WI38 (cell line): ENCODE results near the gene RHOA.
"Not testable (repeated sequence)": the region's sequence is repeated elsewhere in the genome, so short reads cannot be mapped to it uniquely, and the experiment has no call there.

Experiments used
- H3K4me3 ChIP-seq: 2 replicates; pipeline ENCODE4 v1.5.1; 2011; ENCODE audit warnings: low read depth, mild to moderate bottlenecking, control low read depth, low read length
- TF ChIP-seq, protein P1 (sequence below): IDR thresholded peaks from 2 replicates; pipeline ENCODE4 v1.5.1; 2012; ENCODE audit warnings: low read depth, mild to moderate bottlenecking, control low read depth, low read length

The RHOA gene

GRCh38 chr3:49399461-49399860 is 12.3 kb downstream of the RHOA start:
- TF ChIP-seq, protein P1, sequence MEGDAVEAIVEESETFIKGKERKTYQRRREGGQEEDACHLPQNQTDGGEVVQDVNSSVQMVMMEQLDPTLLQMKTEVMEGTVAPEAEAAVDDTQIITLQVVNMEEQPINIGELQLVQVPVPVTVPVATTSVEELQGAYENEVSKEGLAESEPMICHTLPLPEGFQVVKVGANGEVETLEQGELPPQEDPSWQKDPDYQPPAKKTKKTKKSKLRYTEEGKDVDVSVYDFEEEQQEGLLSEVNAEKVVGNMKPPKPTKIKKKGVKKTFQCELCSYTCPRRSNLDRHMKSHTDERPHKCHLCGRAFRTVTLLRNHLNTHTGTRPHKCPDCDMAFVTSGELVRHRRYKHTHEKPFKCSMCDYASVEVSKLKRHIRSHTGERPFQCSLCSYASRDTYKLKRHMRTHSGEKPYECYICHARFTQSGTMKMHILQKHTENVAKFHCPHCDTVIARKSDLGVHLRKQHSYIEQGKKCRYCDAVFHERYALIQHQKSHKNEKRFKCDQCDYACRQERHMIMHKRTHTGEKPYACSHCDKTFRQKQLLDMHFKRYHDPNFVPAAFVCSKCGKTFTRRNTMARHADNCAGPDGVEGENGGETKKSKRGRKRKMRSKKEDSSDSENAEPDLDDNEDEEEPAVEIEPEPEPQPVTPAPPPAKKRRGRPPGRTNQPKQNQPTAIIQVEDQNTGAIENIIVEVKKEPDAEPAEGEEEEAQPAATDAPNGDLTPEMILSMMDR: no peak
- no peak overlapping the region for H3K4me3 ChIP-seq

- no peak overlapping the region for H3K4me3 ChIP-seq
- TF ChIP-seq, protein P1: no peak
These were observed 14.3 kb downstream of the RHOA start for GRCh38 chr3:49397470-49397869.

DNA sequence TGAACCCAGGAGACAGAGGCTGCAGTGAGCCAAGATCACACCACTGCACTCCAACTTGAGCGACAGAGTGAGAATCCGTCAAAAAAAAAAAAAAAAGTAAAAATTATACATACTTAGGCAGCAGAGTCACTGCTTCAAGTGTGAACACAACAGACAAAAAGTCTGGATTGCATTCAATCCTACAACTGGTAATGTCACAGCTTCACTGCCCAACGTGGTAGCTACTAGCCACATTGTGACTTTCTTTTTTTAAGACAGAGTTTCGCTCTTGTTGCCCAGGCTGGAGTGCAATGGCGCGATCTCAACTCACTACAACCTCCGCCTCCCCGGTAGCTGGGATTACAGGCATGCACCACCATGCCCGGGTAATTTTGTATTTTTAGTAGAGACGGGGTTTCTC is 20.5 kb downstream of the RHOA start:
- not testable (repeated sequence) for H3K4me3 ChIP-seq

DNA sequence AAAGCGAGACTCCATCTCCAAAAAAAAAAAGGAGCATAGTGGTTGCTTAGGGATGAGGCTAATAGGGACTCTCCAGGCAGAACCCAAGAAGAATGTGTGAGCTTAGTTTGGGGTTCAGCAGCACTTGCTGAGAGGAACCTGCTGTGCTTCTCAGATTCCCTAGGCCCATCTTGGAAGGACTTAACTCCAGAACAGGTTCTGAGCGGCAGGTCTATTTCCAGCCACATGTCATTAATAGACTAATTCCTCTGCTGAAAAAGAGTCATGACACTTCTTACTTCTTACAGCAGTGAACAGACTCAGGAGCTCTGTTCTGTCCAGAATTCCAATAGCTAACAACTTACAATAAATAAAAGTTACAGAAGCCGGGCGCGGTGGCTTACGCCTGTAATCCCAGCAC is 22.5 kb downstream of the RHOA start:
- H3K4me3 ChIP-seq: no peak overlapping the region
- TF ChIP-seq, protein P1: no peak

GRCh38 chr3:49388289-49388820 is 23.4 kb downstream of the RHOA start:
- TF ChIP-seq, protein P1: no peak
- H3K4me3 ChIP-seq: no peak overlapping the region

GRCh38 chr3:49387721-49388120 is 24.1 kb downstream of the RHOA start:
- TF ChIP-seq, protein P1: no peak
- H3K4me3 ChIP-seq: no peak overlapping the region

- TF ChIP-seq, protein P1: no peak
- H3K4me3 ChIP-seq: no peak overlapping the region
These were observed 25.6 kb downstream of the RHOA start for GRCh38 chr3:49386056-49386756.

- TF ChIP-seq, protein P1: no peak
- no peak overlapping the region for H3K4me3 ChIP-seq
These were observed 26.2 kb downstream of the RHOA start for GRCh38 chr3:49385617-49386016.
